HG02943 (cell line): ENCODE data around the gene ELOVL4.

Source experiments
- ATAC-seq: cut with Tn5 transposase; IDR thresholded peaks from one replicate; pipeline ENCODE4 v1.9.1; 2021; ENCODE audit warnings: mild to moderate bottlenecking, low read depth, moderate library complexity; ENCODE audit not compliant: unreplicated experiment

ELOVL4 gene

DNA sequence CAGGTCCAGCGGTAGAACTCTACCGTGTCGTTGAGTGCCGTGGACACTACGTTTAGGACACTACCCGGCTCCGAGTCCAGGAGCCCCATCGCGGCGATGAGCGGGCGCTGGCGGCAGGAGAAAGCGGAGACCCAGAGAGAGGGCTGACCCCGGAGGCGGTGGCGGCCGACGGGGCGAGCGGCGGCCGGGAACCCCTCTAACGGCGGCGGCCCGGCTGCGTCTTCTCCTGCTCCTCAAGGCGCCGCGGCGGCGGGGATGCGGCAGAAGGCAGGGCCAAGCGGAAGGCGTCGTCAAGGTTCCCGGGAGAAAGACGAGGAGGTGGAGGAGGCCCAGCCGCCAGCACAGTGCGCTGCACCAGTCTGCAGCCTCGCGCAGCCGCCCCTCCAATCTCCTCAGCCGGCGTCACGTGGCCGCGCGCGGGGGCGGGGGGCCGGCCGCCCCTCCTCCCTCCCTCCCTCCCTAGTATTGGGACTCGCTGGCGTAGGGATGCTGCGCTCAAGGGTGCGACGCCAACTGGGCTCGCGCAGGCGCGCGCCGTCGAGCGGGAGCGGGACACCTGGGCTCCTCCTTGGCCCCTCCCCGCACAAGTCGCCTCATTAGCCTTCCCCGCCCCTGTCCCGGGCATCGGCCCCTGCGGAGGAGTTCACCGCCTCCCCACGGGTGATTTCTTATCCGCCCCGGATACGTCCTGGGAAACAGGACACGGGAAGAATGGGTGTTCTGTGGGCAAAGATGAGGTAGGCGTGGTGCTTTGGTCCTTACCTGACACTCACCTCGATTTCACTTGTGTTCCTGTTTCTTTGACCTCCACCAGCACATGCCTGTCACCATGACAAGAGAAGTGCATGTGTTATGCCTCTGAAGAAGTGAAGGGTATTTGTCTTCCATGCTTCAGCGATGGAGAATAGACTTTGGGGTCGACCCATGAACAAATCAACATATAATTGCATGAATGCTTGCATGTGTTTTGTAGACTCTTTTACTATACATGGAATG, at the start of gene ELOVL4:
Gene ELOVL4 (minus strand): TSS at position 363 of the 996 bp plus-strand sequence. CDS start 274 bp downstream, at position 89.
- ATAC-seq, result no peak

GRCh38 chr6:79993911-79994309, 46.6 kb upstream of the ELOVL4 start:
- ATAC-seq, result no peak

- ATAC-seq, result no peak
Observed at GRCh38 chr6:79993012-79993910, 45.9 kb upstream of the ELOVL4 start.

- ATAC-seq, result no peak
Observed at GRCh38 chr6:79989641-79990040, 42.3 kb upstream of the ELOVL4 start.

DNA sequence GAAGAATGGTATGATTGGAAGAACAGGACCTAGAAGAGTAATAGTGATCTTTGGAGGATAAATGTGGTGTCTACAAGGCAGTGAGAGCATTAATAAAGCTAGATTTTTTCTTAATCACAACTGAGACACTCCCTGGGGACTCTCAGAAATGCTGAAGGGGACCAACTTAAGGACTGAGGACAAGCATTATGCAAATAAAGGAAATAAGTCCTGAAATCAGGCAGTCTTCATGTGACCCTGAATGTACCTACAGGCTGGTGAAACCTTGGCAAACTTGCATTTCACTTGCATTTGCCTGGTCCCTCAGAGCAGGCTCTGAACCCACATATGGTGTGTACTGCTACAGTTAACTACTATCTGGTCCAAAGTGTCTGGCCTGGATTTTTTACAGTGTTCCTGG, 37.8 kb upstream of the ELOVL4 start:
- ATAC-seq, result no peak

GRCh38 chr6:79984261-79984660, 36.9 kb upstream of the ELOVL4 start:
- ATAC-seq, result no peak

DNA sequence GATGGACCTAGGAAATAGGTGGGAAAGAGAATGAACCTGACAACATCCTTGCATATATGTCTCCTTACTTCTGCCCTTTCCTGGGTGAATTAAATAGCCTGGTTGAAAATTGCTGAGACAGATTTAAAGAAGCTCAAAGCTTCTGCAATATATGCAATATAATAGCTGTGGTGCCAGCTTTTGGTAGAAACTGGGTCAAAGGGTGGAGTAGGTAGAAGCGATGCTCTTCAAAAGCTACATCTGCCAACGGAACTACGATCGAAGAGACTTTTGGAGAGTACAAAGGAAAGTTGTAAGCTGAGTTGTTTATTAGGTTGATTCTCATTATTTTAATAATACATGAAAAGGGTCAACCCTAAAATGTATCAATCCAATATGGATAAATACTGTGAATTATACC, 34.3 kb upstream of the ELOVL4 start:
- no peak for ATAC-seq

GRCh38 chr6:79971193-79971592, 23.8 kb upstream of the ELOVL4 start:
- ATAC-seq, result no peak

GRCh38 chr6:79969784-79970183, 22.4 kb upstream of the ELOVL4 start:
- ATAC-seq, result no peak

DNA sequence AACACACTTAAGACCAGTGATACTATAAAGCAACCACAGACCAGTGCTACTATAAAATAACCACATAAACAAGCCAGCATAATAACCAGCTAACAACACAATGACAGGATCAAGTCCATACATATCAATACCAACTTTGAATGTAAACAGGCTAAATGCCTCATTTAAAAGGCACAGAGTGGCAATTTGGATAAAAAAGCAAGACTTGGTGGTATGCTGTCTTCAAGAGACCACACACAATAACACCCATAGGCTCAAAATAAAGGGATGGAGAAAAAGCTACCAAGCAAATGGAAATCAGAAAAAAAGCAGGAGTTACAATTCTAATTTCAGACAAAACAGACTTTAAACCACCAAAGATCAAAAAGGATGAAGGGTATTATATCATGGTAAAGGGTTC, 19.8 kb upstream of the ELOVL4 start:
- no peak for ATAC-seq

GRCh38 chr6:79964607-79965081, 17.3 kb upstream of the ELOVL4 start:
- no peak for ATAC-seq

GRCh38 chr6:79954849-79955248, 7.5 kb upstream of the ELOVL4 start:
- no peak for ATAC-seq

DNA sequence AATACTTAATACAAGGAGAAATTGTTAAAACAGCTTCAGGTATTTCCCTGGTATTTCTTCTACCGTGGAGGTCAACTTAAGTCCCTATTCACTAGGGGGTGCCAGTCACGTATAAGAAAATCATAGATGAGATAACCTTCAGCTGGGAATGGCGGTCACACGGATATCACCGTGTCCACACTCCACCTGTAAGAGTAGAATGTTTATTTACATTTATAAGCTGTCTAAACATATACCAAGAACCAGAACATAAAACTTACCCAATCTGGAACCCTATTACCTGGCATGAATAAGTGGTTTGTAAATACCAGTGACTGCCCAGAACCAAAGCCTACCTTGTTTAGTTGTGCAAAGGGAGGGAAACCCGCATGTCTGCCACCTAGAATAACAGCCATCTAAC, 1.9 kb upstream of the ELOVL4 start:
- no peak for ATAC-seq

DNA sequence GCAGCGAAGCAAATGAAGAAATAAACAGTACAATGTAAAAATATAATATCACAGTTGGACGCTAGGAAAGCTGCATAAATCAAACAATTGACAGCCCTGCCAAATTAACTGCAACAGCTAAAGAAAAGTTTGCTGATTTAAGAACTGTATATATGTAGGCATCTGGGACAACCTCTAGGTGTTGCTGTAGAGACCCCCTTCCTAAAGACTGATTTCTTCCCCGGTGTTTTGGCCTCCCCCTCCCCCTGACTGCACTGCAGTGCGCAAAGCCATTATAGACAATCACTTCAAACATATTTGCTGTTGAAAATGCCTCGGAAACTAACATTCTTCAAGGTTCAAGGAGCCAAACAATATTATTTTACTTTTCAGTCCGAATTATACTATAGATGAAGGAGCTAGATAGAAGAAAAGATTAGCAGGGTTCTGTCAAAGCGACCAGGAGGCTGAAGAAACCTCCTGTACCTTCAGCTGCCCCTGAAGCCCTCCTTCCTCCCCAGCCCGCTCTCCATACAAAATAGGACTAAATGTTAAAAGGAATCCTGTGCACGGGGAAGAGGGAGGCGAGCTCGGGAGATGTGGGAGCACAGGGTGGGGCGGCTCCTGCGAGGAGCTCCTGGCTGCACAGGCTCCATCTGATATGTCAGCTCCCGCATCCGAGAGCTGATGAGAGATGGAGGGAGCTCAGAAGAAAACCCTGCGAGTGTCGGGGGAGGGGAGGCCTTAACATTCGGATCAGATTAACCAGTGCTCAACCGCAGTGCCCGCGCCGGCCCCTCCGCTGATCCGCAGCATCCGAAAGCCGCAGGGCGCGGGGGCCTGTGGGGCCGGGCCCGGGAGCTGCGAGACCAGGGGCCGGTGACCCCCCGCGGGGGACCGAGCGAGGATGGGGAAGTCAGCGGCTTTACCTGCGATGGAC, 822 bp downstream of the ELOVL4 start:
- ATAC-seq, result no peak

- ATAC-seq, result no peak
Observed at GRCh38 chr6:79943133-79943532, 4.2 kb downstream of the ELOVL4 start.

GRCh38 chr6:79941489-79942151, 5.7 kb downstream of the ELOVL4 start:
- ATAC-seq, result no peak

- no peak for ATAC-seq
Observed at GRCh38 chr6:79928478-79928998, 18.8 kb downstream of the ELOVL4 start.

DNA sequence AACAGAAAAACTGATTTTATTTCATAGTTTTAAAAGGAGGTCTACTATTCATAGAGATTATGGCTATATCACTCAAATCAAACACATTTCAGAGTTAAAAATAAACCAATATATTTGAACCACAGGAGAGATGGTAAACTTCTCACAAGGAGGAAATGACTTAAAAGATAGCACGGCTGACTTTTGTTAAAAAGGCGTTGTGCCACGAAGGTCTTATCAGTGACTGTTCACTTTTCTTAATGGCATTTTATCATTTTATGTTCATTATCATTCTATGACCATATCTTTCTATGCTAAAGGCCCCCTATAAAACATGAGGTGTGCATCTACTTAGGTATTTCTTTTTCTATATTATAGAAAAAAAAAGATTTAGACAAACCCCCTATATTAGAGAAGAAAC, 19.6 kb downstream of the ELOVL4 start:
- no peak for ATAC-seq

DNA sequence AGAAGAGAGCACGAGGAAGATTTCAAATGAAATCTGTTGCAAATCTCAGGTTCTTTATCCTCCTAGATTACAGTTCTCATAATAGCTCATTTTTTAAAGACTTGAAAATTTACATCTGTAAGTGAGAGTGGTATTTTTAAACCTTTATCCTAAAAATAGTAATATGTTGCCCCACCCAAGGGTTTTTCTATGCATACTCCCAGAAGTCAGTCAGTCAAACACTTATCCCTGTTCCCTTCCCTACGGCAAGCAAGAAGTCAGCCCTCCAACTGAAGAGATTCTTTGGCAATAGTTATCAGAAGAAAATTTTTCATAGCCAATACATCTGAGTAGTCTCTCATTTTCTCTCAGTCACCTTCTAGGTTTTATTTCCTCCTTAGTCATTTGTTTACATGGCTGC, 24.1 kb downstream of the ELOVL4 start:
- ATAC-seq, result no peak
